ENCODE measurements around the gene LMO3. TPM values are rescaled to one million over a fixed set of nuclear protein-coding genes. Genes with fewer than 3 reads are reported as not detected.

LMO3 gene
- polyA plus RNA-seq, 2 donors: 0.91 to 1.7 TPM

- Histone ChIP-seq H3K36me3 (ENCODE audit: control insufficient read depth in 2 of 2, insufficient read depth in 2 of 2, low read length in 1 of 2) (no peaks in the 10 kb centered on the region), H3K4me3 (ENCODE audit: low read depth in 1 of 2, low read length in 2 of 2) (no peak overlapping the region), H3K27me3 (ENCODE audit: control insufficient read depth in 1 of 2, insufficient read depth in 2 of 2, low read length in 2 of 2) (no peaks in the 10 kb centered on the region), H3K27ac (ENCODE audit: low read depth in 2 of 2, low read length in 1 of 2) (no peak overlapping the region), H3K4me1 (ENCODE audit: control insufficient read depth in 2 of 2, insufficient read depth in 2 of 2, low read length in 1 of 2) (no peaks in the 10 kb centered on the region), H3K9me3 (ENCODE audit: control insufficient read depth in 2 of 2, insufficient read depth in 1 of 2, low read depth in 1 of 2, low read length in 1 of 2) (no peaks in the 10 kb centered on the region)
Measured at GRCh38 chr12:16506394-16506793, 99.6 kb downstream of the LMO3 start.

GRCh38 chr12:16504200-16504599, 101.8 kb downstream of the LMO3 start:
- H3K27me3 ChIP-seq (ENCODE audit: control insufficient read depth in 1 of 2, insufficient read depth in 2 of 2, low read length in 2 of 2): no peaks in the 10 kb centered on the region
- no peaks in the 10 kb centered on the region for H3K4me1 ChIP-seq (ENCODE audit: control insufficient read depth in 2 of 2, insufficient read depth in 2 of 2, low read length in 1 of 2)
- no peak overlapping the region for H3K4me3 ChIP-seq (ENCODE audit: low read depth in 1 of 2, low read length in 2 of 2)
- no peaks in the 10 kb centered on the region for H3K9me3 ChIP-seq (ENCODE audit: control insufficient read depth in 2 of 2, insufficient read depth in 1 of 2, low read depth in 1 of 2, low read length in 1 of 2)
- WGBS, 2 donors: 47 to 55% methylated on average over 1 of the region's 1 CpG
- no peak overlapping the region for H3K27ac ChIP-seq (ENCODE audit: low read depth in 2 of 2, low read length in 1 of 2)
- H3K36me3 ChIP-seq (ENCODE audit: control insufficient read depth in 2 of 2, insufficient read depth in 2 of 2, low read length in 1 of 2): no peaks in the 10 kb centered on the region

GRCh38 chr12:16499611-16500010, 106.4 kb downstream of the LMO3 start:
- no peaks in the 10 kb centered on the region for H3K9me3 ChIP-seq (ENCODE audit: control insufficient read depth in 2 of 2, insufficient read depth in 1 of 2, low read depth in 1 of 2, low read length in 1 of 2)
- H3K4me3 ChIP-seq (ENCODE audit: low read depth in 1 of 2, low read length in 2 of 2): no peak overlapping the region
- 64 to 74% methylated on average over 7 of the region's 7 CpGs for WGBS, 2 donors
- H3K4me1 ChIP-seq (ENCODE audit: control insufficient read depth in 2 of 2, insufficient read depth in 2 of 2, low read length in 1 of 2): no peaks in the 10 kb centered on the region
- H3K27ac ChIP-seq (ENCODE audit: low read depth in 2 of 2, low read length in 1 of 2): no peak overlapping the region
- H3K27me3 ChIP-seq (ENCODE audit: control insufficient read depth in 1 of 2, insufficient read depth in 2 of 2, low read length in 2 of 2): no peaks in the 10 kb centered on the region
- no peaks in the 10 kb centered on the region for H3K36me3 ChIP-seq (ENCODE audit: control insufficient read depth in 2 of 2, insufficient read depth in 2 of 2, low read length in 1 of 2)

Measured in esophagus (tissue), 2 donors.